Measurements from ENCODE around the gene CBX1. TPM values are rescaled to one million over a fixed set of nuclear protein-coding genes. Genes with fewer than 3 reads are reported as not detected.

CBX1 gene
- total and polyA plus RNA-seq, 10 of the 15 experiments (the other 5 are each of a cell fraction or from before 2014, with no cell fraction given), result 11.8 to 99.2 (median 43.5) TPM

GRCh38 chr17:48131216-48131824 is 30.0 kb upstream of the CBX1 start:
- Histone ChIP-seq H3K4me1 (ENCODE audit: control insufficient read depth, insufficient read depth, low read length) (no peaks in the 10 kb centered on the region), H3K9ac (ENCODE audit: control insufficient read depth, insufficient read depth, low read length) (no peak overlapping the region), H3K9me3 (replicated peaks; ENCODE audit: control insufficient read depth, insufficient read depth, low read length) (no peaks in the 10 kb centered on the region), H3K27me3 (replicated peaks in 1 of 2; ENCODE audit: control insufficient read depth in 2 of 2, insufficient read depth in 2 of 2, low read length in 1 of 2) (no peaks in the 10 kb centered on the region), H3K27ac (ENCODE audit: control insufficient read depth, insufficient read depth) (no peak overlapping the region), H3K79me2 (ENCODE audit: control insufficient read depth, insufficient read depth, low read length) (no peaks in the 10 kb centered on the region), H3K4me2 (ENCODE audit: control insufficient read depth, insufficient read depth) (no peak overlapping the region), H3K4me3 (no peak overlapping the region), H4K20me1 (ENCODE audit: control insufficient read depth, insufficient read depth) (no peaks in the 10 kb centered on the region), H2AFZ (ENCODE audit: control insufficient read depth, low read depth, low read length) (no peak overlapping the region), H3K36me3 (ENCODE audit: control insufficient read depth in 2 of 2, insufficient read depth in 2 of 2, low read length in 1 of 2) (no peaks in the 10 kb centered on the region; a peak in 1 of 4 replicates)
- ChIA-PET RAD21 (ENCODE audit: unreplicated experiment) (interaction anchor here (0.6 to 6.7 kb wide), 13 partner anchors 12 to 462 kb away, joined by 3 to 92 read pairs (median 5); partner anchors contain the start of genes NFE2L1 and SNX11), CTCF (interaction anchor here (0.7 to 8.5 kb wide), 17 partner anchors 10 to 479 kb away, joined by 3 to 223 read pairs (median 5); partner anchors contain the start of gene SNX11), SMC1A (ENCODE audit: uncharacterized antibody, unreplicated experiment) (interaction anchor here (0.7 to 16.1 kb wide), 8 partner anchors 13 to 458 kb away, joined by 3 to 205 read pairs (median 9); partner anchors contain the start of gene SNX11), POLR2A (interaction anchor here (0.6 kb wide), 1 partner anchor 8 kb away, joined by 4 read pairs; no protein-coding TSS in a partner anchor)
- no TSS peak for BruUV-seq (replicated peaks)
- in situ Hi-C loops (cut with MboI) (no loop called here), intact Hi-C loops (cut with micrococcal nuclease; ENCODE audit: unreplicated experiment) (loop anchor here (1.0 kb wide), 2 partner anchors 51 to 106 kb away; no protein-coding TSS in a partner anchor)
- FAIRE-seq, result peak; percentile 94
- DNase-seq (ENCODE audit: low read depth, low spot score), result no peak
- ATAC-seq, result peak; percentile 91
- 22% methylated on average over 3 of the region's 4 CpGs for WGBS (ENCODE audit: insufficient coverage, insufficient replicate concordance, low lambda C conversion rate, missing lambda C conversion rate)
- peak; percentile 13; the same call in 1 of the 2 replicates for TF ChIP-seq RUNX3 (IDR thresholded peaks at IDR 0.05; ENCODE audit: low read length)
- no peak for TF ChIP-seq IRF5 (IDR thresholded peaks at IDR 0.05; ENCODE audit: borderline replicate concordance)
- TF ChIP-seq KDM1A (IDR thresholded peaks at IDR 0.05; ENCODE audit: borderline replicate concordance), result no peak
- TF ChIP-seq E2F8 (IDR thresholded peaks at IDR 0.05; ENCODE audit: low read depth, partially characterized antibody), result no peak
- TF ChIP-seq WRNIP1 (IDR thresholded peaks at IDR 0.05; ENCODE audit: borderline replicate concordance, low read depth, low read length), result no peak
- no peak for TF ChIP-seq SIN3A (IDR thresholded peaks at IDR 0.05; ENCODE audit: low read depth, low read length)
- no peak for TF ChIP-seq MLLT1 (IDR thresholded peaks at IDR 0.05)
- TF ChIP-seq ETV6 (conservative IDR thresholded peaks at IDR 0.05 in 1 of 2, IDR thresholded peaks at IDR 0.05 in 1 of 2; ENCODE audit: borderline replicate concordance in 1 of 2, low read depth in 1 of 2), result no peak
- peak; percentile 91 for TF ChIP-seq RAD21 (IDR thresholded peaks at IDR 0.05; ENCODE audit: insufficient read depth, low read depth, low read length)
- no peak for TF ChIP-seq PAX5 (IDR thresholded peaks at IDR 0.05; ENCODE audit: borderline replicate concordance, low read depth, low read length)
- TF ChIP-seq ZNF274 (IDR thresholded peaks at IDR 0.05; ENCODE audit: insufficient read depth, insufficient read length), result no peak
- TF ChIP-seq RB1 (IDR thresholded peaks at IDR 0.05; ENCODE audit: borderline replicate concordance), result no peak
- peak; percentile 81 for TF ChIP-seq SMC3 (IDR thresholded peaks at IDR 0.05; ENCODE audit: borderline replicate concordance, low read length)
- peak; percentile 76 to 88 (median 80) for TF ChIP-seq CTCF (IDR thresholded peaks at IDR 0.05 in 2 of 3, conservative IDR thresholded peaks at IDR 0.05 in 1 of 3; ENCODE audit: control insufficient read depth in 2 of 3, extremely low read depth in 1 of 3, insufficient read depth in 1 of 3, low read depth in 3 of 3, low read length in 3 of 3)
- no peak for TF ChIP-seq KAT2A (conservative IDR thresholded peaks at IDR 0.05; ENCODE audit: control insufficient read depth, low read depth, low read length)
